ENCODE data around the gene TMEM63C. TPM values are rescaled to one million over a fixed set of nuclear protein-coding genes. Genes with fewer than 3 reads are reported as not detected.
"Not testable (repeated sequence)": the region's sequence is repeated elsewhere in the genome, so short reads cannot be mapped to it uniquely, and the experiment has no call there.

TMEM63C gene
- total and polyA plus RNA-seq, 2 donors from 2014 or later: 0.84 to 1.9 TPM

DNA sequence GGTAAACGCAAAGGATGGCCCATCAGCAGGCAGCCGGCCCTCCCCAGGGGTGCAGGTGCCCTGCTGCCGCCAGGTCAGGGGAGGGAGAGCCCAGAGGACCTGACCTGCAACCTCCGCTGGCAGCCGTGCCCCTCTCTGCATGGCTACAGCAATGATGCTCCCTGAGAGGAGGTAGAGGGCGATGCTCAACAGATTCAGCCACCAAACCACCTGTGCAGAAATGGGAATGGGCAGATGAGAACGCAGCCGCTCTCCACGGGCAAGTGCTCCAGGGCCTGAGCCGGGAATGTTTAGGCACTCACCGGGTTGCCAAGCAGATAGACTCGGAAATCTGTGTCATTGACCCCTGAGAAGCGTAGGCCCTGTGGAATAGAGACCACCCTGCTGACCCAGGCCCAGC, 98.1 kb downstream of the TMEM63C start:
- no peak overlapping the region for H3K27ac ChIP-seq (ENCODE audit: low read depth in 2 of 2, low read length in 2 of 2)
- FAIRE-seq (no peak), DNase-seq (no peak)
- no peaks in the 10 kb centered on the region for H3K4me1 ChIP-seq (ENCODE audit: control insufficient read depth in 2 of 3, insufficient read depth in 2 of 3, low read depth in 1 of 3, low read length in 3 of 3)
- TF ChIP-seq, protein P1, sequence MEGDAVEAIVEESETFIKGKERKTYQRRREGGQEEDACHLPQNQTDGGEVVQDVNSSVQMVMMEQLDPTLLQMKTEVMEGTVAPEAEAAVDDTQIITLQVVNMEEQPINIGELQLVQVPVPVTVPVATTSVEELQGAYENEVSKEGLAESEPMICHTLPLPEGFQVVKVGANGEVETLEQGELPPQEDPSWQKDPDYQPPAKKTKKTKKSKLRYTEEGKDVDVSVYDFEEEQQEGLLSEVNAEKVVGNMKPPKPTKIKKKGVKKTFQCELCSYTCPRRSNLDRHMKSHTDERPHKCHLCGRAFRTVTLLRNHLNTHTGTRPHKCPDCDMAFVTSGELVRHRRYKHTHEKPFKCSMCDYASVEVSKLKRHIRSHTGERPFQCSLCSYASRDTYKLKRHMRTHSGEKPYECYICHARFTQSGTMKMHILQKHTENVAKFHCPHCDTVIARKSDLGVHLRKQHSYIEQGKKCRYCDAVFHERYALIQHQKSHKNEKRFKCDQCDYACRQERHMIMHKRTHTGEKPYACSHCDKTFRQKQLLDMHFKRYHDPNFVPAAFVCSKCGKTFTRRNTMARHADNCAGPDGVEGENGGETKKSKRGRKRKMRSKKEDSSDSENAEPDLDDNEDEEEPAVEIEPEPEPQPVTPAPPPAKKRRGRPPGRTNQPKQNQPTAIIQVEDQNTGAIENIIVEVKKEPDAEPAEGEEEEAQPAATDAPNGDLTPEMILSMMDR (IDR thresholded peaks at IDR 0.05; ENCODE audit: borderline replicate concordance, extremely low read depth, insufficient read depth): no peak
- H3K4me3 ChIP-seq (ENCODE audit: low read length in 3 of 3): no peak overlapping the region
- intact Hi-C loops (cut with DNase I): no loop called here
- H3K27me3 ChIP-seq (ENCODE audit: control insufficient read depth, insufficient read depth, low read length): no peaks in the 10 kb centered on the region
- H3K9me3 ChIP-seq (ENCODE audit: control insufficient read depth in 2 of 3, insufficient read depth in 1 of 3, low read length in 3 of 3): no peaks in the 10 kb centered on the region
- peaks cover 0 to 36% (median 16%) of the 10 kb centered on the region in 3 donors for H3K36me3 ChIP-seq (ENCODE audit: control insufficient read depth in 2 of 3, insufficient read depth in 3 of 3, low read length in 3 of 3)
- H3K9ac ChIP-seq (ENCODE audit: low read length in 3 of 3): no peak overlapping the region

DNA sequence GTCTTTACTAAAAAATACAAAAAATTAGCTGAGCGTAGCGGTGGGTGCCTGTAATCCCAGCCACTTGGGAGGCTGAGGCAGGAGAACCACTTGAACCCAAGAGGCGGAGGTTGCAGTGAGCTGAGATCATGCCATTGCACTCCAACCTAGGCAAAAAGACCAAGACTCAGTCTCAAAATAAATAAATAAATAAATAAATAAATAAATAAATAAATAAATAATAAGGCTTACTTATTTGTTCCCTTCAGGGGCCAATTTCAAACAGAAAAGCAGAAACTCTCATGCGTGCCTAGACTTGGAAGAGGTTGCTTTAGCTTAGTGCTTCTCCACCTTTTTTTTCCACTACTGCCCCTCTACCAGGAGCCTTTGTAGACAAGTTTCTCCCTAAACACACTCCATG, 99.3 kb downstream of the TMEM63C start:
- DNase-seq; H3K27me3 ChIP-seq (ENCODE audit: control insufficient read depth, insufficient read depth, low read length); FAIRE-seq; intact Hi-C loops (cut with DNase I); H3K9me3 ChIP-seq (ENCODE audit: control insufficient read depth in 2 of 3, insufficient read depth in 1 of 3, low read length in 3 of 3); H3K4me3 ChIP-seq (ENCODE audit: low read length in 3 of 3); H3K9ac ChIP-seq (ENCODE audit: low read length in 3 of 3); H3K27ac ChIP-seq (ENCODE audit: low read depth in 2 of 2, low read length in 2 of 2); H3K4me1 ChIP-seq (ENCODE audit: control insufficient read depth in 2 of 3, insufficient read depth in 2 of 3, low read depth in 1 of 3, low read length in 3 of 3): not testable (repeated sequence)
- peaks cover 0 to 38% (median 24%) of the 10 kb centered on the region in 3 donors for H3K36me3 ChIP-seq (ENCODE audit: control insufficient read depth in 2 of 3, insufficient read depth in 3 of 3, low read length in 3 of 3)

DNA sequence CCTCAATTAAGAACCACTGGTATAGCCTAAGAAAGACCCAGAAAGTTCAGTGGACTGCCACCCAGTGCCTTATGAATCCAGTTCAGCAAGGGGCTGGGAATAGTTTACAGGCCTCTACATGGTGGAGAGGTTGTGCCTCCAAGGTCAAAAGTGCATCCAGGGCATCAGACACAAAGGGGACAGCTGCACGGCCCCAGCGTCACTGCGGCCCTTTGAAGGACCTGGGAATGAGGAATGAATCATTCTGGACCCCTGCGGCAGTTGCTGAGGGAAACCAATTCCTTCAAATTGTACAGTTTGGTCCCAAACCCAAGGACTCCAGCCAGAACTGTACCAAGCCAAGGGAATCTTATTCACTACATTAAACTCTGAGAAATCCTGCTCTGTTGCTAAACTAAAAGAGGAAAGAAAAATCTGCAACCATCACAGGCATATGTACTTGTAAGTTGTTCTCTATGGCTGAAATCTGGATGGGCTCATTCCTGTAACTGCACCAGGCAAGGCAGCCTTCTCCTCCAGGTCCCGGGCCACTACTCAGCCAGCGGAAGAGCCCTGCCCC, 100.3 kb downstream of the TMEM63C start:
- no peak for FAIRE-seq
- H3K27ac ChIP-seq (ENCODE audit: low read depth in 2 of 2, low read length in 2 of 2): no peak overlapping the region

DNA sequence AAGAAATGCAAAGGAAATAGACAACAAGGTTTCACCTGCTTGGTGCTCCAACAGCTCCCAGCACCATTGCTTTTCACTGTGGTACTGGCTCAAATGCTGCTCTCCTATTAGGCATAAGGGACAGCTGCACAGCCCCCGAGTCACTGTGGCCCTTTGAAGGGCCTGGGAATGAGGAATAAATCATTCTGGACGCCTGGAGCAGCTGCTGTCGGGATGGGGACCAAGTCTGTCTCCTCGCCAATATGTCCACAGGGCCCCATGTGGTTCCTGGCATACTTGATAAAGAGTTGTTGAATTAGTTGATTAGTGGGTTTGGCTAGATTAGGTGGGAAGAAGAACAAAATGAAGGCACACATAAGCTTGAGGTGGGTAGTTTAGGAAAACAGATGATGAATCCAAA, 102.5 kb downstream of the TMEM63C start:
- Histone ChIP-seq H3K9me3 (ENCODE audit: control insufficient read depth in 2 of 3, insufficient read depth in 1 of 3, low read length in 3 of 3) (no peaks in the 10 kb centered on the region), H3K27ac (ENCODE audit: low read depth in 2 of 2, low read length in 2 of 2) (no peak overlapping the region), H3K4me3 (ENCODE audit: low read length in 3 of 3) (no peak overlapping the region), H3K4me1 (ENCODE audit: control insufficient read depth in 2 of 3, insufficient read depth in 2 of 3, low read depth in 1 of 3, low read length in 3 of 3) (no peaks in the 10 kb centered on the region), H3K36me3 (ENCODE audit: control insufficient read depth in 2 of 3, insufficient read depth in 3 of 3, low read length in 3 of 3) (peaks cover 0 to 41% (median 28%) of the 10 kb centered on the region in 3 donors), H3K9ac (ENCODE audit: low read length in 3 of 3) (no peak overlapping the region), H3K27me3 (ENCODE audit: control insufficient read depth, insufficient read depth, low read length) (no peaks in the 10 kb centered on the region)
- intact Hi-C loops (cut with DNase I): no loop called here
- TF ChIP-seq, protein P1 (IDR thresholded peaks at IDR 0.05; ENCODE audit: borderline replicate concordance, extremely low read depth, insufficient read depth): no peak
- DNase-seq (no peak), FAIRE-seq (no peak)

More for the DNA sequence above, 100.3 kb downstream of the TMEM63C start:
- no peak for DNase-seq
- intact Hi-C loops (cut with DNase I): no loop called here
- Histone ChIP-seq H3K27me3 (ENCODE audit: control insufficient read depth, insufficient read depth, low read length) (no peaks in the 10 kb centered on the region), H3K4me3 (ENCODE audit: low read length in 3 of 3) (no peak overlapping the region), H3K36me3 (ENCODE audit: control insufficient read depth in 2 of 3, insufficient read depth in 3 of 3, low read length in 3 of 3) (peaks cover 0 to 40% (median 26%) of the 10 kb centered on the region in 3 donors), H3K9me3 (ENCODE audit: control insufficient read depth in 2 of 3, insufficient read depth in 1 of 3, low read length in 3 of 3) (no peaks in the 10 kb centered on the region), H3K4me1 (ENCODE audit: control insufficient read depth in 2 of 3, insufficient read depth in 2 of 3, low read depth in 1 of 3, low read length in 3 of 3) (no peaks in the 10 kb centered on the region), H3K9ac (ENCODE audit: low read length in 3 of 3) (no peak overlapping the region)
- TF ChIP-seq, protein P1 (IDR thresholded peaks at IDR 0.05; ENCODE audit: borderline replicate concordance, extremely low read depth, insufficient read depth): no peak

Measured in kidney (tissue), 14 donors.